Measurements from ENCODE around the gene TRIM25. TPM values are rescaled to one million over a fixed set of nuclear protein-coding genes. Genes with fewer than 3 reads are reported as not detected.
A peak's percentile ranks its signal among the peaks of the same experiment; 100 is the strongest.

Gene TRIM25
- total RNA-seq, 5 donors from 2014 or later (not counting 1 experiment from before 2014, with no cell fraction given) = 41.4 to 59.7 (median 56.1) TPM

DNA sequence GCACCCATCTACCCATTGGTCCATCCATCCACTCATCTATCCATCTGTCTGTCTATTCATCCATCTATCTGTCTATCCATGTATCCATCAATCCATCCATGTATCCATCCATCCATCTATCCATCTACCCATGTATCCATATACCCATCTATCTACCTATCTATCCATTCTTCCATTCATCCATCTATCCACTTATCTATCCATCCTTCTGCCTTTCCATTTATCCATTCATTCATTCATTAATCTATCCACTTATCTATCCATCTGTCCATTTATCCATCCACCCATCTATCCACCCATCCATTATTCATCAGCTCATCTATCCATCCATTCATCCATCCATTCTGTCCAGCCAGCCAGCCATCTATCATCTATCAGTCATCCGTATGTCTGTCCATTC, 21.5 kb downstream of the TRIM25 start:
- Mint-ChIP-seq H3K36me3 (peaks cover 77% of the 10 kb centered on the region), H3K4me1 (peaks cover 0 to 3% (median 0%) of the 10 kb centered on the region in 3 donors), H3K9me3 (peaks cover 2 to 18% (median 4%) of the 10 kb centered on the region in 3 donors), H3K4me3 (no peak overlapping the region), H3K27me3 (no peaks in the 10 kb centered on the region), H3K27ac (no peak overlapping the region)
- ChIA-PET CTCF (interaction anchor here in 1 of 2 donors (0.6 kb wide), 1 partner anchor 328 kb away, joined by 3 read pairs; no protein-coding TSS in a partner anchor), POLR2A (no interaction called here)
- Histone ChIP-seq H3K27ac (ENCODE audit: low read length) (no peak overlapping the region), H3K4me3 (ENCODE audit: control insufficient read depth in 1 of 2, extremely low read depth in 1 of 2, low read length in 1 of 2) (no peak overlapping the region), H3K9me3 (no peaks in the 10 kb centered on the region), H3K27me3 (replicated peaks in 1 of 2; ENCODE audit: control insufficient read depth in 2 of 2, extremely low read depth in 1 of 2, insufficient read depth in 2 of 2, low read length in 1 of 2) (no peaks in the 10 kb centered on the region), H3K4me1 (ENCODE audit: control insufficient read depth in 1 of 2, extremely low read depth in 1 of 2, insufficient read depth in 2 of 2, low read length in 2 of 2) (no peaks in the 10 kb centered on the region), H3K36me3 (ENCODE audit: control insufficient read depth in 2 of 2, extremely low read depth in 1 of 2, insufficient read depth in 1 of 2, low read length in 1 of 2) (peaks cover 20 to 76% of the 10 kb centered on the region in 2 donors)
- no peak for ATAC-seq (replicated peaks in 1 of 4)
- WGBS (ENCODE audit: insufficient coverage) = 100% methylated on average over 1 of the region's 1 CpG
- DNase-seq = no peak

DNA sequence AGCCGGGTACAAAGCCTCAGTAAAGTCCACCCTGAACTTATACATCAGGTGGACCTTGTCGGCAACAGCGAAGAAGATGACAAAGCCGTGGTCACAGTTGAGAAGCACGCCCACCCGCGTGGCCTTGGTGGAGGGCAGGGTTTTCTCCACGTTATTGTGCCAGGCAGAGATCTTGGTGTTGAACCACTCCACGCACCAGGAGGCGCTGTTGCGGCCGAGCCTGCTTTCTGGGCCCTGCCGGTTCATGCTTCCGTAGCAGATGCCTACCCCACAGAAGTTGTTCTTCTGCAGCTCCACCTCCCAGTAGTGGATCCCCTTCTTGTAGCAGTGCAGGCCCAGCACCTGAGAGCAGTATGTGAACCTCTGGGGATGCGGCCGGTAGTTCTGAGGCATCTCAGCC, 22.1 kb downstream of the TRIM25 start:
- CTCF ChIA-PET = interaction anchor here in 1 of 2 donors (0.6 to 2.0 kb wide), 2 partner anchors 48 to 327 kb away, joined by 3 to 4 read pairs; no protein-coding TSS in a partner anchor
- POLR2A ChIA-PET = no interaction called here
- H3K9me3 Mint-ChIP-seq = peaks cover 4 to 21% (median 7%) of the 10 kb centered on the region in 3 donors
- Histone ChIP-seq H3K9me3 (no peaks in the 10 kb centered on the region), H3K27ac (ENCODE audit: low read length) (no peak overlapping the region), H3K27me3 (replicated peaks in 1 of 2; ENCODE audit: control insufficient read depth in 2 of 2, extremely low read depth in 1 of 2, insufficient read depth in 2 of 2, low read length in 1 of 2) (no peaks in the 10 kb centered on the region), H3K4me1 (ENCODE audit: control insufficient read depth in 1 of 2, extremely low read depth in 1 of 2, insufficient read depth in 2 of 2, low read length in 2 of 2) (no peaks in the 10 kb centered on the region), H3K4me3 (ENCODE audit: control insufficient read depth in 1 of 2, extremely low read depth in 1 of 2, low read length in 1 of 2) (no peak overlapping the region), H3K36me3 (ENCODE audit: control insufficient read depth in 2 of 2, extremely low read depth in 1 of 2, insufficient read depth in 1 of 2, low read length in 1 of 2) (peaks cover 17 to 71% of the 10 kb centered on the region in 2 donors)
- H3K4me1 Mint-ChIP-seq = no peaks in the 10 kb centered on the region
- ATAC-seq (replicated peaks in 1 of 4) = peak; percentile 56 to 65 (median 60)
- no peak overlapping the region for H3K27ac Mint-ChIP-seq
- no peak overlapping the region for H3K4me3 Mint-ChIP-seq
- no peaks in the 10 kb centered on the region for H3K27me3 Mint-ChIP-seq
- WGBS (ENCODE audit: insufficient coverage) = 87% methylated on average over 12 of the region's 16 CpGs
- H3K36me3 Mint-ChIP-seq = peaks cover 79% of the 10 kb centered on the region
- DNase-seq = peak in 34 of 35 experiments; percentile 29 to 70 (median 47)

DNA sequence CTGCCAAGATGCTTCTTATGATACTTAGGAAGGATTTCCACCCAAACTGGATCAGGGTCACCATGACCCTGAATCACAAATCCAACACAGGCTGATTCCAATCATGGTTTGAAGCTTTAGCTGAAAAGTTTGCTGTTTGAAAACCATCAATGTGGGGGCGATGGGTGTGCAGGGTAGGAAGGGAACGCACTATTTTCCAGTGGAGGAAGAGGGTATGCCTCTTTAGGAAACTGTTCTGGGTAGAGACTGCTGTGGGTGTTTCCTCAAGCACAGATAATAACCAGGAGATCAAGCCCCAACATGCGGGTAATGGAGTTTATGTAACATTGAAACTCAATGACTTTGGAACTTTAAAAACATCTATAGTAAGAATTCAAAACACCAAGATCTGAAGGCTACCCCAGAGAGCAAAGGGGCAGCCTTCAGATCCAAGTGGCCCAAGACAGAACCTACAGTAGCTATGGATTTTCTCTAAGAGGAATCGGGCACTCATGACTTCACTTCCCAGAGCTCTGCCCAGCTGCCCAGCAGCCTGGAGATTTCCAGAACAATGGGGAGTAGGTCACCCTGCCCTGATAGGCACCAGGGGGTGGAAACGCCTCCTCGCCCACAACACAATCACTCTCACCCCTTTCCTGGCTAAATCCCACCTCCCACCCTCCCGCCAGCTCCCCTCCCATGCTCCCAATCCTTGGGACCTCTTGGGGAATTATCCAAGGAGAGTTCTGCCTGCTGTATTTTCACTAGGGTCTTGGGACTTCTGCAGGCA, 22.8 kb downstream of the TRIM25 start:
- Mint-ChIP-seq H3K36me3 (peaks cover 84% of the 10 kb centered on the region), H3K27ac (peak overlapping the region in 1 of 2 donors; percentile 7), H3K4me3 (no peak overlapping the region), H3K27me3 (no peaks in the 10 kb centered on the region), H3K4me1 (no peaks in the 10 kb centered on the region), H3K9me3 (peaks cover 4 to 21% (median 7%) of the 10 kb centered on the region in 3 donors)
- DNase-seq (no peak), ATAC-seq (replicated peaks in 1 of 4) (no peak)
- 87% methylated on average over 3 of the region's 7 CpGs for whole genome bisulfite sequencing (ENCODE audit: insufficient coverage)
- CTCF ChIA-PET = interaction anchor here in 1 of 2 donors (2.0 kb wide), 1 partner anchor 48 kb away, joined by 4 read pairs; no protein-coding TSS in a partner anchor
- Histone ChIP-seq H3K27me3 (replicated peaks in 1 of 2; ENCODE audit: control insufficient read depth in 2 of 2, extremely low read depth in 1 of 2, insufficient read depth in 2 of 2, low read length in 1 of 2) (no peaks in the 10 kb centered on the region), H3K9me3 (no peaks in the 10 kb centered on the region), H3K4me1 (ENCODE audit: control insufficient read depth in 1 of 2, extremely low read depth in 1 of 2, insufficient read depth in 2 of 2, low read length in 2 of 2) (no peaks in the 10 kb centered on the region), H3K27ac (ENCODE audit: low read length) (no peak overlapping the region), H3K4me3 (ENCODE audit: control insufficient read depth in 1 of 2, extremely low read depth in 1 of 2, low read length in 1 of 2) (no peak overlapping the region), H3K36me3 (ENCODE audit: control insufficient read depth in 2 of 2, extremely low read depth in 1 of 2, insufficient read depth in 1 of 2, low read length in 1 of 2) (peaks cover 17 to 67% of the 10 kb centered on the region in 2 donors)
- POLR2A ChIA-PET = no interaction called here

DNA sequence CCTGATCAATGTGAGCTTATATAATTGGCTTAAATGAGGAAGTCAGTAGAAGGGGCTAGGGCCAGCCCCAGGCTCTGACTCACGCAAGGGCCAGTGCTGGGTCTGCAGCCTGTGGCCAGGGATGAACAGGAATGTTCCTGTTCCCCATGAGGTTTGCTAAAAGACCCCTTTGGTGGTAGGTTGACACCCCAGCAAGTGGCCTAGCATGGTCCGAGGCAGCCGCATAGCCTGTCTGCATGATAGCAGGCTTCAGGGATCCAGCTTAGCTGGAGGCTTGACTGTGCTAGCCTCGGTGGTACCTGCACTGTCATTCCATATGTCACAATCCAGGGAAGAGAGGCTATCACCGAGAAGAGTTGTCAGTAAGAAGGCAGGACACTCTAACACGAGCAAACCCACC, 23.5 kb downstream of the TRIM25 start:
- DNase-seq (no peak), ATAC-seq (replicated peaks in 1 of 4) (no peak)
- 96% methylated on average over 5 of the region's 6 CpGs for WGBS (ENCODE audit: insufficient coverage)
- Mint-ChIP-seq H3K4me1 (no peaks in the 10 kb centered on the region), H3K36me3 (peaks cover 78% of the 10 kb centered on the region), H3K4me3 (no peak overlapping the region), H3K27ac (no peak overlapping the region), H3K27me3 (no peaks in the 10 kb centered on the region), H3K9me3 (peaks cover 4 to 21% (median 7%) of the 10 kb centered on the region in 3 donors)
- H3K36me3 ChIP-seq (ENCODE audit: control insufficient read depth in 2 of 2, extremely low read depth in 1 of 2, insufficient read depth in 1 of 2, low read length in 1 of 2) = peaks cover 17 to 60% of the 10 kb centered on the region in 2 donors
- ChIA-PET CTCF (interaction anchor here in 1 of 2 donors (2.0 kb wide), 1 partner anchor 49 kb away, joined by 4 read pairs; no protein-coding TSS in a partner anchor), POLR2A (no interaction called here)
- H3K27ac ChIP-seq (ENCODE audit: low read length) = no peak overlapping the region
- H3K27me3 ChIP-seq (replicated peaks in 1 of 2; ENCODE audit: control insufficient read depth in 2 of 2, extremely low read depth in 1 of 2, insufficient read depth in 2 of 2, low read length in 1 of 2) = no peaks in the 10 kb centered on the region
- no peak overlapping the region for H3K4me3 ChIP-seq (ENCODE audit: control insufficient read depth in 1 of 2, extremely low read depth in 1 of 2, low read length in 1 of 2)
- no peaks in the 10 kb centered on the region for H3K9me3 ChIP-seq
- H3K4me1 ChIP-seq (ENCODE audit: control insufficient read depth in 1 of 2, extremely low read depth in 1 of 2, insufficient read depth in 2 of 2, low read length in 2 of 2) = no peaks in the 10 kb centered on the region

DNA sequence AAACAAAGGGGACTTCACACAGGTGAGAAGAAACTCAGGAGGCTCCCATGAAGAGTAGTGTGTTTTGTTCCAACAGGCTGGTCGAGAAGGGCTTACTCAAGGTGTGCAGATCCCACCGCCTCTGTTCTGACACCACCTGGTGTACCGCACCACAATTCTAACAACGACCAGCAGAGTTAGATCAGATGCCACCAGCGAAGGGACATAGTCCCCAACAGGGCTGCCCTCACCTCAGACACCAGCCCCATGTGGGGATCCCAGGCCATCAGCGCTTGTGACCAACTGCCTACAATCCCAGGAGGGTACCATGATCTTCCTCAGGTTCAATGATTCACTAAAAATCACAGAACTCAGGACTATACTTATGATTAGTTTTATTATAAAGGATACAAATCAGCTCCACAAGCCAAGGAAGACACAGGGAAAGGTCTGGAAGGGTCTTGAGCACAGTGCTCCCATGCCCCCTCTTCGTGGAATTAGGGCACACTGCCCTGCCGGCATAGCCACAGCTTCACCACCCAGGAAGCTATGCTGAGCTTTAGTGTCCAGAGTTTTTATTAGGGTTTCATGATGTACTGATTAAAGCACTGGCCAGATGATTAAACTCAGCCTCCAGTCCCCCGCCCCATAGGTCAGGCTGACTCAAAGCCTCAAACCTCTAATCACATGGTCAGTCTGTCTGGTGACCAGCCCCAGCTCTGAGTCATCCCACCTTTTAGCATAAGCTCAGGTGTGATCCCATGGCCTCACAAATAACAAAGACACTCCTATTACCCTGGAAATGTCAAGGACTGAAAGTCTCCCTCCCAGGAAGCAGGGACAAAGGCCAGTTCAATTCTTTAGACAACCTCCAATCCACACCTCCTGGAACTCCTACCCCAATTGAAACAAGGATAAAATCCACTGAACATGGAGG, 26.0 kb downstream of the TRIM25 start:
- CTCF ChIA-PET = interaction anchor here in 1 of 2 donors (0.6 to 0.7 kb wide), 3 partner anchors 52 to 1896 kb away, joined by 3 to 8 read pairs (median 6); no protein-coding TSS in a partner anchor

DNA sequence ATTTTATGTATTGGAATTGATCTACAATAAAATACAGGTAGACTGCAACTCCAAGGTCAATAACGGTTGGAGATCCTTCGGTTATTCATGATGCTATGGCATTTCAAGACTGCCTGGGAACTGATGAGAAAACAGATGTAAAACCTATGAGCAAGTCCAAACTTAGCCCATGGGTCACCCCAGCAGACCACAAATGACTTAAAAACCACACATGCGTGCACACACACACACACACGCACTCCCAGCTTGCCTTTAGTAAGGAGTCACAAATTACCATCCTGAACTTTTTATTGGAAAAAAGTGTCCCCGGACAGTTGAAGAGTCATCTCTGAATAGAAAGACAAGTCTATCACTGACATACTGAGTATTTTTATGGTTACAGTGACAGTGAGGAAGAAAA, 26.7 kb downstream of the TRIM25 start:
- POLR2A ChIA-PET = no interaction called here
- Histone ChIP-seq H3K27ac (ENCODE audit: low read length) (no peak overlapping the region), H3K4me1 (ENCODE audit: control insufficient read depth in 1 of 2, extremely low read depth in 1 of 2, insufficient read depth in 2 of 2, low read length in 2 of 2) (no peaks in the 10 kb centered on the region), H3K27me3 (replicated peaks in 1 of 2; ENCODE audit: control insufficient read depth in 2 of 2, extremely low read depth in 1 of 2, insufficient read depth in 2 of 2, low read length in 1 of 2) (no peaks in the 10 kb centered on the region), H3K4me3 (ENCODE audit: control insufficient read depth in 1 of 2, extremely low read depth in 1 of 2, low read length in 1 of 2) (no peak overlapping the region), H3K9me3 (no peaks in the 10 kb centered on the region), H3K36me3 (ENCODE audit: control insufficient read depth in 2 of 2, extremely low read depth in 1 of 2, insufficient read depth in 1 of 2, low read length in 1 of 2) (peaks cover 4 to 29% of the 10 kb centered on the region in 2 donors)
- peaks cover 4 to 21% (median 7%) of the 10 kb centered on the region in 3 donors for H3K9me3 Mint-ChIP-seq
- no peak for DNase-seq
- CTCF ChIA-PET = no interaction called here
- H3K4me1 Mint-ChIP-seq = no peaks in the 10 kb centered on the region
- no peak overlapping the region for H3K27ac Mint-ChIP-seq
- 100% methylated on average over 2 of the region's 5 CpGs for WGBS (ENCODE audit: insufficient coverage)
- no peak overlapping the region for H3K4me3 Mint-ChIP-seq
- no peaks in the 10 kb centered on the region for H3K27me3 Mint-ChIP-seq
- peaks cover 49% of the 10 kb centered on the region for H3K36me3 Mint-ChIP-seq
- ATAC-seq (replicated peaks in 1 of 4) = no peak

More for the DNA sequence above, 26.0 kb downstream of the TRIM25 start:
- no peaks in the 10 kb centered on the region for H3K27me3 ChIP-seq (replicated peaks in 1 of 2; ENCODE audit: control insufficient read depth in 2 of 2, extremely low read depth in 1 of 2, insufficient read depth in 2 of 2, low read length in 1 of 2)
- no peaks in the 10 kb centered on the region for H3K9me3 ChIP-seq
- no peak overlapping the region for H3K27ac ChIP-seq (ENCODE audit: low read length)
- POLR2A ChIA-PET = interaction anchor here in 1 of 2 donors (0.5 kb wide), 1 partner anchor 9 kb away, joined by 3 read pairs; no protein-coding TSS in a partner anchor
- no peaks in the 10 kb centered on the region for H3K4me1 ChIP-seq (ENCODE audit: control insufficient read depth in 1 of 2, extremely low read depth in 1 of 2, insufficient read depth in 2 of 2, low read length in 2 of 2)
- Mint-ChIP-seq H3K9me3 (peaks cover 4 to 21% (median 7%) of the 10 kb centered on the region in 3 donors), H3K36me3 (peaks cover 56% of the 10 kb centered on the region), H3K27ac (no peak overlapping the region), H3K27me3 (no peaks in the 10 kb centered on the region), H3K4me3 (no peak overlapping the region), H3K4me1 (no peaks in the 10 kb centered on the region)
- ATAC-seq (replicated peaks in 1 of 4) (no peak), DNase-seq (no peak)
- 100% methylated on average over 7 of the region's 9 CpGs for WGBS (ENCODE audit: insufficient coverage)
- H3K4me3 ChIP-seq (ENCODE audit: control insufficient read depth in 1 of 2, extremely low read depth in 1 of 2, low read length in 1 of 2) = peak overlapping the region in 1 of 2 donors; percentile 12
- peaks cover 4 to 36% of the 10 kb centered on the region in 2 donors for H3K36me3 ChIP-seq (ENCODE audit: control insufficient read depth in 2 of 2, extremely low read depth in 1 of 2, insufficient read depth in 1 of 2, low read length in 1 of 2)

Measured in T-cell (primary cell).